ENCODE data around the gene MXD4.
"Not testable (repeated sequence)": the region's sequence is repeated elsewhere in the genome, so short reads cannot be mapped to it uniquely, and the experiment has no call there.

The MXD4 gene

DNA sequence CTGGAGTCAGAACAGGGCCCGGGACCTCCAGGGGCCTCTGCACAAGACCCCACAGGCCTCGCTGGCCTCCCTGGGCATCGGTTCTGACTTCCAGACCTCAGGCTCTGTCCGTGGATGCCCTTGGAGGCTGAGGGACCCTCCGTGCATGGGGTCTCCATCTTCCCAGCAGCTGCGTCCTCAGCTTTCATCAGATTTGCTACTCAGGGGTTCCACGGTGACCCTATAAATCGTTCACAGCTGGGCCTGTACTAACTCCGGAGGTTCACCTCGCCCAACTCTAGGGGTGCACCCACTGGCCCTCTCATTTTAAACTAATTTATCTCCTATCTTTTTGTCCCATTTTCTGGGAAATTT lies 13.1 kb upstream of the MXD4 start:
- DNase-seq: not testable (repeated sequence)

DNA sequence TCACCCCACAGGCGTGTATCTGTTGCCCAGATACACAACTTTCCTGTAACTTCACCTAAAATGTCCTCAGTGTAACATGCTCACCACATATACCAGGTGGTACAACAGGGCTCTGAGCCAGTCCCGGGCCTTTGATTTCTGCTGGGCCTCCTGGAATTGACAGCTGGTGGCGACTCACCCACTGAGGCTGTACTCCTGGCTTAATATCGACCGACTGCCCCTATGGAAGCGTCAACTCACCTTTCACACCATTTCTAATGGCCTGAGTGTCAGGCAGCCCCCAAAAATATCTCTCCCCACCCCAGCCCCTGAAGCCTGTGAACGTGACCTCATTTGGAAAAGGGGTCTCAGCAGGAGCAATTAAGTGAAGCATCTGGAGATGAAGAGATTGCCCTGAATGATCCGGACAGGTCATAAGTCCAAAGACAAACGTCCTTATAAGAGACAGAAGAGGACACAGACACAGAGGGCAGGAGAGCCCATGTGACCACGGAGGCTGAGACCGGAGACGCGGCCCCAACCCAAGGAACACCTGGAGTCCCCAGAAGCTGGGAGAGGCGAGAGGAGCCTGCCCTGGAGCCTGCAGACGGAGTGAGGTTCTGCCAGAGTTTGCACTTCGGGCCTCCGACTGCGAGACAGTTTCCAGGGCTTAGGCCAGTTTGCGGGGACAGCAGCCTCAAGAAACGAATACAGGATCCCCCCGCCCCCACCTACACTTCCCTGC lies 12.6 kb upstream of the MXD4 start:
- no peak for DNase-seq

DNA sequence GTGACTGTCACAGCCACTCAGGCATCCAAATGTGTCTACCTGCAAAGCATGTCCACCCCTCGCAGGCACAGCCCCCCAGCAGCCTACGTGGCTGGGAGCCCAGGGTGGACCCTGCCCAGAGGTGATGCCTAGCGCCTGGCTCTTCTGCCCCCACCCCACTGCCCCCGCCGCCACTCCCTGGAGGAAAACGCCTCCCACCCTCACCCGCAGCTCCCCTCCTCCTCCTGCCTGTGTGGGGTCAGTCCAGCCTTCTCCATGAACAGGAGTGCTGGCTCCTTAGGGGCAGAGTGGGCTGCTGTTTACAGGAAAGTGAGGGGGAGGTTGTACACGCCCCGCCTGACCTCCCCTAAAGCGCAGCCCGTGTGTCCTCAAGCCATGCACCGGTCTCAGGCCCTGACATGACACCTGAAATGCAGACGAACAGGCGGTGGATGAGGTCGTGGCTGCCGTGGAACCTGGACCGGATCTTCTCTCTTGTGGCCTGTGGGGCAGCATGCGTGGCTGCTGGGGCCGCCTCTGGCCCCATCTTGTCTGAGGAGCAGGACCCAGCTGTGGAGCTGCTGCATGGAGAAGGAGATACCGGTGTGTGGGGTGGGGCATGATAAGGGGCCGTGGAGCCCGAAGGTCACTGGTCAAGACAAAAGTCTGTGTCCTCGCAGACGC lies 11.9 kb upstream of the MXD4 start:
- DNase-seq: no peak

DNA sequence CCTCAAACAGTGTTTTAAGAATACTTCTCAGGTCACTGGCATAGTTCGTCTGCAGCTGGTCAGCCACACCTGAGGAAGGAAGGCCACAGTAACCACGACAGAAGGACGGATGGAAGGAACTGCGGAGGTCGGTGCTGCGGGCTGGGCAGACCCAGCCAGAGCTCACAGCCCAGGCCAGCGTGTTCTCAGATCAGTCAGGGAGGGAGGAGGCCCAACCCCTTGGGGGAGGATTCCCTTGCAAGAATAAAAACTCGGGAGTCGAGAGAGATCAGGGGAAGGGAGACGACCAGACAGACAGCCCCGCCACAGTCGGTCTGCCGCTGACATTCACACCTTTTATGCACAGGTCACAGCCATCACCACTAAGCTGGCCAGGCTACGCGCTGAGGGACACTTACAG lies 11.3 kb upstream of the MXD4 start:
- DNase-seq: no peak

DNA sequence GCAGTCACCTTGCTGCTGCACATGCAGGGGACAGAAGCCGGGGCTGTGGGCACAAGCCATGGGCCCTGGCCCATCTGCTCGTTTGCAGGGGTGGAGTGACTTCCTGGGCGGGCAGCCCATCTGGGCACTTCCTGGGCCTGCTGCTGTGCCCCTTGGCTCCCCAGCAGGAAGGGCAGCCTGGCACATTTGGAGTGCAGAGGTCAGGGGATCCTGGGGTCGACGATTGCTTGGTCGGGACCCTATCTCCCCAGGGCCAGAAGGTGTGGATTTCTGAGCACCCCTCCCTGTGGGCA lies 10.9 kb upstream of the MXD4 start:
- DNase-seq: no peak

DNA sequence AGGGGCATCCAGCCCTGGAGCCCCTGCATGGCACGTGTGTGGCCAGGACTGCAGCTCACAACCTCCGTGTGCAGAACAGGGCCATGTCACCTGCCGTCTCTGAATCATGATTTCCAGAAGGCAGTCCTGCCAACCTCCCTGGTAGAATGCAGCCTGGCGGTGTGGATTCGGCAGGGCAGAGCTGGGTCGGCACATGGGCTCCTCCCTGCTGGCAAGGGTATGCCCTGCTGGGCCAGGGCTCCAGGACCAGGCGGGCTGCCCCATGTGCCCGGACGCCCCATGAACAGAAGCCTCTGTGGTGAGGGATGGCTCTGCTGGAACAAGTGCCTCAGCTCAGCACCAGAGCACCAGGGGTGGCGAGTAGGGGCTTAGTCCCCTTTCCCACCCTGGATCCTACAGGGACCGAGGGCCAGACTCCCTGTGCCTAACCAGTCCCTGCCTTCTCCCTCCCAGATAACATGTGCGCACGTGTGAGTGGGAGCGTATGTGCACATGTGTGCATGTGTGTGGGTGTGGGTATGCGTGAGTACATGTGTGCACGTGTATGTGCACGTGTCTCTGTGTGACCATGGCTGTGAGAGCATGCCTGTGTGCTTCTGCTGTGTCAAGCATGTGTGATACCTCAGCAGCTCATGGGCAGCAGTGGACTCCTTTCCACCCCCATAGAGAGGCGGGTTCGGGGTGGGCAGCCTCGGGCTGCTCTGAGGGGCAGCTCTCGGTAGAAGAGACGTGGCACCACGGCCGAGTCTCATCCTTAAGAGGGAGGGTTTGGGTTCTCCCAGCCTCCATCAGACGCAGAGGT lies 10.3 kb upstream of the MXD4 start:
- DNase-seq: no peak

DNA sequence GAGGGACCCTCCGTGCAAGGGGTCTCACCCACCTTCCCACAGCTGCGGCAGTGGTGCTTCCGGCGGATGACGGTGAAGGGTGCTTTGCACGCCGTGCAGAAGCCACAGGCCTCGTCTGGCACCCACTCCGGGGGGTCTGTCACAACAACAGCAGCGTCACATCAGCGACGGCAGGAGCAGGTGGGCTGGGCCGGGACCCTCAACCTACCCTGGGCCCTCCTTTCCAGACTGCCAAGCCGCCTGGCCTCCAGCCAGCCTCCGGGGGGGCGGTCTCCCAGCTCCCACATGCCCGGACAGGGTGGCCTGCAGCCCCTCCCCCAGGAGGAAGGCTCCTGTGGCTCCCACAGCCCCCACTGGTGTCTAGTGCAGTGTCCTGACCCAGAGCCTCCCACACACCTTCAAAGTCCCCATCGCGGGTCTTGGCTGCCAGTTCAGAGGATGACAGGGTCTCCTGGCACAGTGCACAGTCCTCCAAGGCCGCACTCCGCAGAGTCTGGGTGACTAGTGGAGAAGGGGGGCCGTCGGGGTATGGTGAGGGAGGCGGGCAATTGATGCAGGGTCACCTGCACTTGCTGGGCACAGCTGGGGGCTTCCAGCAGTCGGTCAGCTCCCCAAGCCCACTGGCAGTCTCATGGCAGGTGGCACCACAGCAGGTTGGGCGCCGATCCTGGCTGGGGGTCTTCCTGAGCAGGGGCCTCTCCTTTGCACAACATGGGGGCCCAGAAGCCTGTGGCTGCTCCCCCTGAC lies 9.5 kb upstream of the MXD4 start:
- no peak for DNase-seq

DNA sequence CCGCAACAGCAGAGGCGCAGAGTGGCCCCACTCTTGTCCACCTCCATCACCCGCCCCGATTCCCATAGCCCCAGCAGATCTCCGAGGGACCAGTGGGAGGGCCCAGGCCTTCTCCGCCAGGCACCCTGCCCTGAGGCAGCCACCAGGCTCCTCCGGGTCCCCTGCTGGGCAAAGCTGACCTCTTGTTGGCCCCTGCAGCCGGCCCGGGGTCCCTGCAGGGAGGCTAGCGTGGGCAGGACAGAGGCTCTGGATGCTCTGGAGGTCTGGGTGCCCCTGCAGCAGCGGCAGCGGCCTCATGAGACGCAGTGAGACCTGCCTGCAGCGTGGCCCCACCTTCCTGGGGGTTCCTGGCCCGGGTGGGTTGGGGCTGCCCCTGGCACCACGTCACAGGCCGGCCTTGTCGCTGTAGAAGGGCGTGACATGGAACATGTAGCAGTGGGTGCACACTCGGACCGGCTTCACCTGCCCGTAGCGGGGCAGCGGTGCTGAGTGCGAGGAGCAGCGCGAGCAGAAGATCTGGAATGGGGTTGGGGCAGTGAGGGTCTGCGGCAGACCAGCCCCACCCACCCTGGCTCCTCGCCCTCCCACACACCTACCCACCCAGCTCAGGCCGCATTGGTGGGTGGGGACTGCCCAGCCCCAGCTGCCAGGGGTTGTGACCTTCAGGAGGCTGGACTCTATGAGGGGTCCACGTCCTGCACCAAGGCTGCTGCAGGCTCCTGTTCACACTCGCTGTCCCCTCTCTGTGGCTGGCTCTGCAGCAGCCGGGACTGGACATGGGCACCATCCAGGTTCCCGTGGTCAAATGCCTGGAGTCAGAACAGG lies 8.6 kb upstream of the MXD4 start:
- DNase-seq: no peak

DNA sequence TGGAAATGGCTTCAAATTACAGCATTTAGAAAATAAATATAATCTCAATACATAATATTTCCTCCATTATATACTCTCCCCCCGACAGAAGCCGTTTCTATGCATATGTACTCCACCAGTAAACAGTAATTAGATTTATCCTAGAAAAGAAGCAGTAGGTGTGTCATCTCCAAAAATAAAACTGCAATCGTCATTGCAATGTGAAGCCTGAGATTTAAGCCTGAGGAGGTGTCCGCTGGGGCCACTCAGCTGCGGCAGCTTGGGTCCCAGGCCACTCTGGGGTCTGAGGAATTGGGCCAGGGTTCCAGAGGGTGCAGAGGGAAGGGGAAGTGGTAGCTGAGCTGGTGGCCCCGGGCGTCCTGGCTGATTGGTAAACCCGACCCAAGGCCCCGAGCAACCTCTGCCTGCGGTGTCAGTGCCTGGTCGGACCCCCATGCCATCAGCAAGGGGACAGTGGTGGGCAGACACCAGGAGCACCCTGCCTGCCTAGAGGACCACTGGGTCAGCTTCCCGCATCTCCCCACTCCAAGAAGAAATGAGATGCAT lies 7.8 kb upstream of the MXD4 start:
- no peak for DNase-seq

DNA sequence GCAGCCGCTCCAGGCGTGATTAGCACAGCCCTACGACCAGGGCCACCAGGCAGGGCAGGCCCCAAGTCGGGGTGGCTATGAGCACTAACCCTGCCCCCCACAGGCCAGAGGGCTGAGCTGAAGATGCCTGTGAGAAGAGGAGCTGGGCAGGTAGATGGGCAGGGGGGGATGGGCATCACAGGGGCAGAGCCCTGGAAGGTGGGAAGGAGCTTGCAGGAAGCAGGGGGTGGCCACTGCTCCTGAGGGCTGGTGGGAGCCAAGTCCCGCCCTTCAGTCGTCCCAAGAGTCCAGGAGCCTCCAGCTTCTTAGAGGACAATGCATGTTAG lies 7.3 kb upstream of the MXD4 start:
- no peak for DNase-seq

DNA sequence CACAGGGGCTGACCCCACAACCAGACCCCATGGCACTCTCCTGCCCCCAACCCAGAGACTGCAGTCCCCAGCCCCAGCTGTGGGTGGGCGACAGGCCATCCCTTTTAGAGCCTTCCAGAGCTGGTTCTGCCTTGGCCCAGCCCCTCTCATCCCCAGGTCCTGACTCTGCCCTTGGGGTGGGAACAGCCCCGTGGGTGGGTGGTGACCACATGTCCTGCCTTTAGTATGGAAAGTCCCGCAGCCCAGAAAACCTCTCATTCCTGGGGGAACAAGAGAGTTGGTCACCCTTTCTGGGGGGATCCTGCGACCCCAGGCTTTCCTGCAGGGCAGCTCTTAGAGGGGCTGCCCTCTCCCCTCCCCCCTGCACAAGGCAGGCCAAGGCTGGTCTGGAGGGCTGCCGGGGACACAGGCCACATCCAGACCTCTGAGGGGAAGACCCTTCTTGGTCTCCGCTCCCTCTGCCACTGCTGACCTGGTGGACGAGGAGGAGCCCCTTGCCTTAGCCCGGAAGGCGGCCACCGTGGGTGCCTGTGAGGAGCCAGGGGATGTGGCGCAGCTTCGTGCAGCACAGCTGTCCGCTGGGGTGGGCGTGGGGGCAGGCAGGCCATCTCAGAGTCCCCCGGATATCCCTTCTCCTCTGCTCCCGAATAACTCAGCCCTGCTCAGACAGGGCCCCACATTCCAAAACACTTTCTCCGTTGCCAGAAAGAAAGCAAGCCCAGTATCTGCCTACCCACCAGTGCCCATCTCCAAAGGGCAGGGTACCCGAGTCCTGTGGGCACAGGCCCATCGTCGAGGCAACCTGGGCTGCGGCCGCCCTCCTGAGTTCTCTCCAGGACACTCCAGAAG lies 6.7 kb upstream of the MXD4 start:
- no peak for DNase-seq

DNA sequence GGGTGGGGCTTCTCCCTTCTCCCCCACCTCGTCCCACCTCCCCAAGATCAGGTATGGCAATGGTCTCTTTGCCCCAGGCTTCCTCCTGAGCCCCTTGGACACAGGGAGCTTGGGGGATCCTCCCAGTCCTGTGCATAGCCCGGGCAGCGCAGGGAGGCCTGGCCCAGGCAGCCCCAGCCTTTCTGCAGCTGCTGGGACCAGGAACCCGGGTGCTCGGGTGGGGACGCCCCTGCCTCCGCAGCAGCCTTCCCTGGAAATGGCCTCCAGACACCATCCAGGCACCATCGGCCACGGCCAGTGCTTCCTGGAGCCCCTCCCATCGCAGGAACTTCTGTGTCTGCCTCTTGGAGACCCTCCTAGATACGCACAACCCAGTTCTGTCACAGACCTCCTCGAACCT lies 5.9 kb upstream of the MXD4 start:
- no peak for DNase-seq

DNA sequence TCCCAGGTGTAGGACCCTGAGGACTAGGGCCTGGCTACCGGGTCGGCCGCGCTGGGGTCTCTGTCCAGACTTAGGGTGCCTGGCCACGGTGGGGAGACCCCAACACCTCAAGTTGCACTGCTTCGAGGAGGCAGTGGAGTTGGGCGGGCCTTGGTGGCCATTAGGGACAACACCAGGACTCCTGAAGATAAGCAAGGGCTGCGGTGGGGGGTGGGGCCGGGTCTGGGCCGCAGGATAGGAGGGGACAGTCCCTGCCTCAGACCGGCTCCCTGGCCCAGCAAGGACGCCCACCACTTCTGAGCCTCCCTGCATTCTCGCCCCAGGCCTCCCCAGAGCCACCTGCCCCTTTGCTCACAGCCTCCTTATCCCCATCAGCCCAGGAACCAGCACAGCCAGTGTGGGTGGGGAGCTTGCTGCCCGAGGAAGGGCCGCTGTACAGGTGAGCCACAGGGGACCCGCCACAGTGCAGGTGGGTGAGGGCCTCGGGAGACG lies 5.5 kb upstream of the MXD4 start:
- no peak for DNase-seq

DNA sequence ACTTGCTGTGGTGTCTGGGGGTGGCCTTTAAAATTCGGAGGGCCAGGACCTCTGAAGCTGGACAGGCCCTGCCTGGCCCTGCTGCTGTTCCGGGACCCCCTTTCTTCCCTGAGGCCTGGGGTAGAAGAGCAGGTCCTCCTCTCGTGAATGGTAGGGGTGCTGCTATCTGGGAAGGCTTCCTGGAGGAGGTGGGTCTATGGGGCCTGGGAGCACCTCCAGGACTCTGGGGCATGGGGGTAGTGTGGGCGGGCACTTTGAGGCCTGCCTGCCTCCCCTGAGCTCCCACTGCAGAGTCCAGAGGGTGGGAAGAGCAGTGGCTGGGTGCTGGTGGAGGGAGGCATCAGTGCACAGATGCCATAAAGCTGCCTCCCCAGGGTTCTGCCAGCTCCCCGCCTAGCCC lies 4.9 kb upstream of the MXD4 start:
- DNase-seq: no peak

DNA sequence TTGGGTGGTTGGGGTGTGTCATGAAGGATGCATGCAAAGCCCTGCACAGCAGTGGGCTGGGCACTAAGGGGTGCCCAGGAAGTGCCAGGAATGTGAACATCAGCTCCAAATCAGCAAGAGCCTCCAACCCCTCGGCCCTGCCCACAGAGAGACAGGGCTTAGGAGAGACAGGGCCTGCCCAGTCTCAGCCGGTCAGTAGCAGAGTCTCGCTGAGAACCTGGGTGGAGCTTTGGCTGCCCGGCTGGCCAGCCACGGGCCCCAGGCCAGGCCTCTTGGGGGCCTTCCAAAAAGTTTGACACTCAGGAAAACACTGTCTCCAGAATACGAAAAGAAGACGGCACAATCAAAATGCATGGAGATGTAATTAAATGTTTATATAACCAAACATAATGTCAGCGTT lies 4.3 kb upstream of the MXD4 start:
- DNase-seq: no peak

DNA sequence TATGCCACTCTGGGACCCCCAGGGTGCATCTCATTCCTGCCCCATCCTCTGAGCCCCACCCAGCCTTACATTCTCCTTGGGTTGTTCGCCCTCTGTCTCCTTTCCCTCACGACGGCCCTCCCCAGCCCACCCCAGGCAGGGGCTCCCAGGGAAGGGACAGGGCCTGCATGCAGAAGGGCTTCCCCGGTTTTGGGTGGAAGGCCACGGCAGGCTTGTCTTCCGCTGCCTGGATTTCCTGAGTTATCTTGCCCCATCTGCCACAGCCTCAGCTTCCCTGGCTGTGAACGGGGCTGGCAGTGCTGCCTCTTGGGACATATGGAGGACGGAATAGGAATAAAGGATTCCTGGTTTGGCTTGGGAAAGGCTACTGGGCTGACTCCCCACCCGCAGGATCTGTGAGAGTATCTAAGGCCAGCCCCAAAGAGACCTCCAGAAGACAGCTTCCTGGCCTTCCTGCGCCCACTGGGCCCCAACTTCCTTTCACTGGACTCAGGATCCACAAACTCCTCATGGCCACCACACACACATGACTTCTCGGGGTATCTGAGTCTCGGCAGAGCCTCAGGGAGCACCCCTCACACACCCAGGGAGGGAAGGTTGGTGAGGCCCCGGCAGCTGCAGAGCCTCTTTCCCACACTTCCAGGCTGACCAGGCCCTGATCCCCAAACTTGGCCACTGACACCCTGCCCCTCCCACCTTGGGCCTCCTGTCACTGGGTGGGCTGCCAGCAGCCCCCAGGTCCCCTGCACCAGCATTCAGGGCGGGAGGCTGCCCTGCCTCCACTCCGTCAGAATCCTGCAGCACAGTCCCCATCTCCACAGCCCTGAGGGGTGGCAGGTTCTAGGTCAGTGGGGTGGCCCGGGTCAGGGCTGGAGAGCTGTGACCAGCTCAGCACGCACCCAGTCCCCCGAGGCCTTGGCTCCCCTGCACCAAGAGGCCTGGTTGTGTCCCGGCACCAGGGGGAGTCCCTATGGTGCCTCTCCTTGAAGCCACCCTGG lies 3.5 kb upstream of the MXD4 start:
- no peak for DNase-seq

DNA sequence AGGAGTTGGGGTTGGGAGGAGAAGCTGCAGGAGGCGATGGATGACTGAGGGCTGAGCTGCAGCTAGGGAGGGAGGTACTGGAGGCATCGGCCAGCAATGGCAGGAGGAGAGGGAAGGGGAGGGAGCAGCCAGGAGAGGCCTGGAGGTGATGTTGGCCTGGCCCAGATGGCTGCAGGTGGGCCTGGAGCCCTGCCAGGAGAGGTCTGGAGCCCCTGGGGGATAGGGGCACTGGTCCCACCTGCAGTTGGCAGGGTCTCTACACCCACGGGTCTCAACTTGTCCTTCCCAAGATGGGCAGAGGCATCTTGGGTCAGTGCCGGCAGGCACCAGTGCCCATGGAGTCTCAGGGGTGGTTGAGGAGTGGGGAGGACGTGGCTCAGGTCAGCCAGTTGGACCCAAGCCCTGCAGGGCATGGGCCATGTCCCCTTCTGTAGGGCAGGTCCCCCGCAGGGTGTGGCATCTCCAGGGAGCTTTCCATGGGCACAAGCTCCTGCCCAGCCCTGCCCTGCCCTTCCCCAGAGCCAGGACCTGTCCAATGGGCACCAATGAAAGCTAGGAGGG lies 2.7 kb upstream of the MXD4 start:
- no peak for DNase-seq

DNA sequence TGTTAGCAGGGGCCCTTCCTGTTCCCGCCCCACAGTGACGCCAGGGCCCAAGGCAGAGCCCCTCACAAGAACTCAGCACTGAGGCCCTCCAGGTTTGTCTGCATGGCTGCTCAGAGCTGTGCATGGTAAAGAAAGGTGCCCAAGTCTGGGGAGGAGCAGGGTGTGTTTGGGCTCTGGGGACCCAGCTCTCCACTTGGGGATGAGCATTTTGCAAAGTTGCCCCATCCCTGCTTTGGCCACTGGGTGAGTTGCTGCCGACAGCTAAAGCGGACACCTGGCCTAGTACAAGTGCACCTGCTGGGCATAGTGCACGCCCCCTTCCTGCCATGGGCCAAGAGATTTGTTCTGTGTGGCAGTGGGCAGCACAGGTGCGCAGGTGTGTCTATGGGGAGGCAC lies 2.0 kb upstream of the MXD4 start:
- DNase-seq: no peak

DNA sequence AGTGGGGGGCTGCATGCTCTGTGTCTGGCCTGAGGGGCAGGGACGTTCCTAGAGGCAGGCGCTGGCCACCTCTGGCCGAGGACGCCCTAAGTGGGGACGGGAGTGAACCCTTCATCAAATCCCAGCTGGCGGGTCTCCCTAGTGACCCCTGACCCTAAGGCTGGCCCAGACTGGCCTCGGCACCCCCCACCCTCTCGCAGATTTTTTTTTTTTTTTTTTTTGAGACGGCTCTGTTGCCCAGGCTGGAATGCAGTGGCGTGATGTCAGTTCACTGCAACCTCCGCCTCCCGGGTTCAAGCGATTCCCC lies 988 bp upstream of the MXD4 start:
- no peak for DNase-seq
